WTC11 (cell line): ENCODE data around the gene DACT1. TPM values are rescaled to one million over a fixed set of nuclear protein-coding genes. Genes with fewer than 3 reads are reported as not detected.

Source experiments
- ATAC-seq: fragments of 200-7000 bp; cut with Tn5 transposase; 2 replicates; pipeline ENCODE4 v1.10.0; 2021; ENCODE audit warnings: mild to moderate bottlenecking, moderate library complexity
- CTCF ChIA-PET: fragments of 300-600 bp; sonication (Branson Sonifier 250); formaldehyde crosslinking; loops from one replicate; lab custom pipeline; 2021; ENCODE audit warnings: antibody characterized with exemption; lab: Charles Lee
- POLR2A ChIA-PET: fragments of 350-600 bp; sonication (Branson Sonifier 250); formaldehyde crosslinking; loops from one replicate; lab custom pipeline; 2021; ENCODE audit warnings: antibody characterized with exemption; lab: Charles Lee
- DNase-seq: peaks from one replicate; pipeline ENCODE4 v3.0.0; 2021; ENCODE audit warnings: low spot score
- H3K27ac Mint-ChIP-seq: 2 replicates; pipeline ENCODE4 v1.8.0; 2021; ENCODE audit warnings: mixed read lengths
- H3K27me3 Mint-ChIP-seq: 2 replicates; pipeline ENCODE4 v1.8.0; 2021; ENCODE audit warnings: low read depth, mild to moderate bottlenecking, moderate library complexity, mixed read lengths
- H3K36me3 Mint-ChIP-seq: 2 replicates; pipeline ENCODE4 v1.8.0; 2021; ENCODE audit warnings: mixed read lengths
- H3K4me1 Mint-ChIP-seq: 2 replicates; pipeline ENCODE4 v1.8.0; 2022; ENCODE audit warnings: mixed read lengths
- H3K4me3 Mint-ChIP-seq: 2 replicates; pipeline ENCODE4 v1.8.0; 2021; ENCODE audit warnings: mild to moderate bottlenecking, moderate library complexity, mixed read lengths
- H3K9me3 Mint-ChIP-seq: 2 replicates; pipeline ENCODE4 v1.8.0; 2021; ENCODE audit warnings: mixed read lengths
- ELF4 ChIP-seq: sonication (generic); formaldehyde crosslinking; IDR thresholded peaks from 2 replicates; pipeline ENCODE4 v1.8.1; 2022; ENCODE audit warnings: low read depth, mild to moderate bottlenecking, moderate library complexity, missing genetic modification reagents
- FOXJ3 ChIP-seq: sonication (generic); formaldehyde crosslinking; IDR thresholded peaks from 2 replicates; pipeline ENCODE4 v1.9.0; 2021; ENCODE audit warnings: missing genetic modification reagents, mild to moderate bottlenecking, borderline replicate concordance
- GRHL2 ChIP-seq: fragments of 250-450 bp; sonication (Bioruptor Pico); IDR thresholded peaks from 2 replicates; pipeline ENCODE4 v1.8.0; 2022; ENCODE audit warnings: mild to moderate bottlenecking, moderate library complexity; ENCODE audit not compliant: insufficient replicate concordance, severe bottlenecking
- MXD4 ChIP-seq: fragments of 250-450 bp; sonication (Bioruptor Pico); IDR thresholded peaks from 2 replicates; pipeline ENCODE4 v1.8.0; 2021; ENCODE audit warnings: mild to moderate bottlenecking, moderate library complexity, borderline replicate concordance
- NR1H2 ChIP-seq: sonication (generic); formaldehyde crosslinking; IDR thresholded peaks from 2 replicates; pipeline ENCODE4 v1.9.0; 2021; ENCODE audit warnings: mild to moderate bottlenecking, moderate library complexity, missing genetic modification reagents
- NR2C2 ChIP-seq: sonication (generic); formaldehyde crosslinking; IDR thresholded peaks from 2 replicates; pipeline ENCODE4 v1.8.0; 2022; ENCODE audit warnings: mild to moderate bottlenecking, missing genetic modification reagents
- PRDM15 ChIP-seq: sonication (generic); formaldehyde crosslinking; IDR thresholded peaks from 2 replicates; pipeline ENCODE4 v1.8.0; 2022; ENCODE audit warnings: missing genetic modification reagents
- PRRX2 ChIP-seq: fragments of 250-450 bp; sonication (Bioruptor Pico); IDR thresholded peaks from 2 replicates; pipeline ENCODE4 v1.8.0; 2021; ENCODE audit warnings: mild to moderate bottlenecking
- TCF7 ChIP-seq: sonication (generic); formaldehyde crosslinking; IDR thresholded peaks from 2 replicates; pipeline ENCODE4 v1.8.0; 2022; ENCODE audit warnings: mild to moderate bottlenecking, low read depth, missing genetic modification reagents, moderate library complexity
- TEAD4 ChIP-seq: sonication (generic); formaldehyde crosslinking; IDR thresholded peaks from 2 replicates; pipeline ENCODE4 v1.8.0; 2022; ENCODE audit warnings: mild to moderate bottlenecking, missing genetic modification reagents
- TP53 ChIP-seq: sonication (generic); formaldehyde crosslinking; IDR thresholded peaks from 2 replicates; pipeline ENCODE4 v1.8.1; 2023; ENCODE audit warnings: mild to moderate bottlenecking, missing genetic modification reagents
- USF2 ChIP-seq: sonication (generic); formaldehyde crosslinking; IDR thresholded peaks from 2 replicates; pipeline ENCODE4 v1.8.1; 2023; ENCODE audit warnings: mild to moderate bottlenecking, missing genetic modification reagents, moderate library complexity
- ZNF425 ChIP-seq: fragments of 250-450 bp; sonication (Bioruptor Pico); conservative IDR thresholded peaks from 2 replicates; pipeline ENCODE4 v1.9.0; 2021; ENCODE audit warnings: mild to moderate bottlenecking
- ZNF512 ChIP-seq: sonication (generic); formaldehyde crosslinking; IDR thresholded peaks from 2 replicates; pipeline ENCODE4 v1.8.1; 2022; ENCODE audit warnings: missing genetic modification reagents, borderline replicate concordance
- total RNA-seq: library from RNA; stranded (reverse); gene quantifications from 3 replicates; pipeline ENCODE4 v1.2.3, GENCODE V29; 2021
- TF ChIP-seq, protein P1 (sequence below): sonication (generic); formaldehyde crosslinking; IDR thresholded peaks from 2 replicates; pipeline ENCODE4 v1.8.1; 2023; ENCODE audit warnings: mild to moderate bottlenecking, missing genetic modification reagents

DACT1 gene
- total RNA-seq, 1 experiment from 2014 or later, result 21.2 TPM

- no peaks in the 10 kb centered on the region; the same call in 1 of the 2 replicates for H3K36me3 Mint-ChIP-seq
- H3K27ac Mint-ChIP-seq, result no peak overlapping the region
- ChIA-PET POLR2A (no interaction called here), CTCF (no interaction called here)
- H3K4me1 Mint-ChIP-seq, result peaks cover 28% of the 10 kb centered on the region
- DNase-seq (no peak), ATAC-seq (no peak)
- H3K4me3 Mint-ChIP-seq, result no peak overlapping the region
- no peaks in the 10 kb centered on the region; the same call in 1 of the 2 replicates for H3K27me3 Mint-ChIP-seq
- H3K9me3 Mint-ChIP-seq, result 0 out of 2 replicates have a peak, but pooled peaks cover 2% of the 10 kb centered on the region
- TF ChIP-seq GRHL2 (CRISPR knock-in tag) (no peak), NR2C2 (CRISPR knock-in tag) (no peak), TCF7 (no peak), USF2 (CRISPR knock-in tag) (no peak), NR1H2 (CRISPR knock-in tag) (no peak), ZNF512 (CRISPR knock-in tag) (no peak), TEAD4 (CRISPR knock-in tag) (no peak), PRDM15 (CRISPR knock-in tag) (no peak), TP53 (CRISPR knock-in tag) (no peak), MXD4 (CRISPR knock-in tag) (no peak), PRRX2 (CRISPR knock-in tag) (no peak), ZNF425 (CRISPR knock-in tag) (no peak)
- TF ChIP-seq, protein P1, sequence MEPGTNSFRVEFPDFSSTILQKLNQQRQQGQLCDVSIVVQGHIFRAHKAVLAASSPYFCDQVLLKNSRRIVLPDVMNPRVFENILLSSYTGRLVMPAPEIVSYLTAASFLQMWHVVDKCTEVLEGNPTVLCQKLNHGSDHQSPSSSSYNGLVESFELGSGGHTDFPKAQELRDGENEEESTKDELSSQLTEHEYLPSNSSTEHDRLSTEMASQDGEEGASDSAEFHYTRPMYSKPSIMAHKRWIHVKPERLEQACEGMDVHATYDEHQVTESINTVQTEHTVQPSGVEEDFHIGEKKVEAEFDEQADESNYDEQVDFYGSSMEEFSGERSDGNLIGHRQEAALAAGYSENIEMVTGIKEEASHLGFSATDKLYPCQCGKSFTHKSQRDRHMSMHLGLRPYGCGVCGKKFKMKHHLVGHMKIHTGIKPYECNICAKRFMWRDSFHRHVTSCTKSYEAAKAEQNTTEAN (CRISPR knock-in tag), result no peak
Measured at GRCh38 chr14:58660407-58660806, 22.6 kb downstream of the DACT1 start.

DNA sequence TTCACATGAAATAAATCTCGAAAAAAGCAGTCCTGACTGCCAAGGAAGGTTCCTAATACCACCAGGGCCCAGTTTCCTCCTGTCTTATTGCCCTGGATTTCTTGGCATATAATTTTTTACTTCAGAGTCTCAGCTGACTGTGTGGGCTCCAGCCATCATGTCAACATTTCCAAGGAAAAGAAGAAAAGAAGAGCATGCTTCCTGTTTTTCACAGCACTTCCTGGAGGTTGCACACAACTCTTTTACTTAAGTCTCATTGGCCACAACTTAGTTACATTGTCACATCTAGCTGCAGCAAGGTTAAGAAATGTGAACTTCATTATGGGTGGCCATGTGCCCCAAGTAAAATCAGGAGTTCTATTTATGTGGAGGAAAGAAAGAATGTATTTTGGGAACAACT is 24.3 kb downstream of the DACT1 start:
- Mint-ChIP-seq H3K36me3 (no peaks in the 10 kb centered on the region), H3K4me3 (no peak overlapping the region), H3K27ac (no peak overlapping the region), H3K9me3 (no peaks in the 10 kb centered on the region), H3K27me3 (no peaks in the 10 kb centered on the region; the same call in 1 of the 2 replicates), H3K4me1 (peaks cover 20% of the 10 kb centered on the region)
- ATAC-seq (no peak), DNase-seq (no peak)
- POLR2A ChIA-PET, result no interaction called here
- TF ChIP-seq FOXJ3 (CRISPR knock-in tag), result no peak
- no peak for TF ChIP-seq ELF4 (CRISPR knock-in tag)
- CTCF ChIA-PET, result no interaction called here
